Mesodermal cell (in vitro differentiated cells): ENCODE measurements around the gene DENND10.
"Not testable (repeated sequence)": the region's sequence is repeated elsewhere in the genome, so short reads cannot be mapped to it uniquely, and the experiment has no call there.

Experiments
- H3K27ac ChIP-seq: 2 replicates; pipeline ENCODE4 v1.7.0; 2013; ENCODE audit warnings: mild to moderate bottlenecking, low read depth, low read length, moderate library complexity; ENCODE audit not compliant: severe bottlenecking
- H3K36me3 ChIP-seq: 2 replicates; pipeline ENCODE4 v1.7.1; 2013; ENCODE audit warnings: mild to moderate bottlenecking, low read length, moderate library complexity; ENCODE audit not compliant: control insufficient read depth, insufficient read depth
- H3K4me1 ChIP-seq: one replicate; pipeline ENCODE4 v1.7.1; 2013; ENCODE audit warnings: mild to moderate bottlenecking, low read length; ENCODE audit not compliant: insufficient read depth, control insufficient read depth, poor library complexity, severe bottlenecking
- H3K4me3 ChIP-seq: 2 replicates; pipeline ENCODE4 v1.7.0; 2013; ENCODE audit warnings: low read length, control low read depth, mild to moderate bottlenecking; ENCODE audit not compliant: insufficient read depth, poor library complexity, severe bottlenecking; ENCODE audit errors: extremely low read depth
- H3K9me3 ChIP-seq: 2 replicates; pipeline ENCODE4 v1.7.1; 2013; ENCODE audit warnings: mild to moderate bottlenecking, low read length, moderate library complexity; ENCODE audit not compliant: control insufficient read depth
- WGBS, 2 experiments: methylation state at CpG; one replicate each; pipeline ENCODE4 v1.1.5; 2013; ENCODE audit warnings: missing lambda C conversion rate in 2 of 2; ENCODE audit not compliant: insufficient coverage in 2 of 2; 5-methylcytosine and 5-hydroxymethylcytosine counted together

Gene DENND10

GRCh38 chr10:119151601-119152000, 47.7 kb downstream of the DENND10 start:
- not testable (repeated sequence) for H3K9me3 ChIP-seq, H3K4me1 ChIP-seq, H3K4me3 ChIP-seq, H3K27ac ChIP-seq
- peaks cover 29% of the 10 kb centered on the region for H3K36me3 ChIP-seq
- WGBS, 2 experiments = 100% methylated on average over 3 of the region's 6 CpGs; no CpG with 5 or more reads in 1 of the 2 experiments

- peaks cover 21% of the 10 kb centered on the region for H3K36me3 ChIP-seq
- H3K27ac ChIP-seq = no peak overlapping the region
- H3K4me3 ChIP-seq = no peak overlapping the region
- H3K9me3 ChIP-seq = no peaks in the 10 kb centered on the region
- WGBS, 2 experiments = 82 to 100% methylated on average over 3 to 4 of the region's 5 CpGs
- no peaks in the 10 kb centered on the region for H3K4me1 ChIP-seq
These were observed 49.1 kb downstream of the DENND10 start for GRCh38 chr10:119153041-119153440.

GRCh38 chr10:119153661-119154060, 49.7 kb downstream of the DENND10 start:
- Histone ChIP-seq H3K9me3 (no peaks in the 10 kb centered on the region), H3K4me3 (no peak overlapping the region), H3K4me1 (no peaks in the 10 kb centered on the region), H3K27ac (no peak overlapping the region), H3K36me3 (peaks cover 21% of the 10 kb centered on the region)
- 95 to 96% methylated on average over 11 of the region's 12 CpGs for WGBS, 2 experiments

GRCh38 chr10:119159332-119159731, 55.4 kb downstream of the DENND10 start:
- Histone ChIP-seq H3K9me3 (no peaks in the 10 kb centered on the region), H3K4me1 (peaks cover 7% of the 10 kb centered on the region), H3K4me3 (no peak overlapping the region), H3K36me3 (peaks cover 11% of the 10 kb centered on the region), H3K27ac (no peak overlapping the region)
- 79 to 86% methylated on average over 4 to 6 of the region's 8 CpGs for WGBS, 2 experiments

- Histone ChIP-seq H3K9me3 (no peaks in the 10 kb centered on the region), H3K27ac (peak overlapping the region; percentile 16), H3K36me3 (no peaks in the 10 kb centered on the region), H3K4me3 (no peak overlapping the region), H3K4me1 (peaks cover 25% of the 10 kb centered on the region)
- WGBS, 2 experiments = 89 to 91% methylated on average over 10 to 11 of the region's 11 CpGs
These were observed 58.0 kb downstream of the DENND10 start for GRCh38 chr10:119161680-119162451.

- WGBS, 2 experiments = 93 to 98% methylated on average over 3 to 4 of the region's 5 CpGs
- peaks cover 3% of the 10 kb centered on the region for H3K36me3 ChIP-seq
- H3K9me3 ChIP-seq = no peaks in the 10 kb centered on the region
- no peak overlapping the region for H3K27ac ChIP-seq
- no peak overlapping the region for H3K4me3 ChIP-seq
- peaks cover 26% of the 10 kb centered on the region for H3K4me1 ChIP-seq
These were observed 58.7 kb downstream of the DENND10 start for GRCh38 chr10:119162452-119163092.

GRCh38 chr10:119165171-119166117, 61.5 kb downstream of the DENND10 start, which contains the start of gene SFXN4:
Gene SFXN4, minus strand, starts transcription at chr10:119165714. Its CDS starts 67 bp downstream, at chr10:119165647.
- H3K36me3 ChIP-seq = peaks cover 29% of the 10 kb centered on the region
- peak within 1 kb of the TSS; percentile 31 for H3K27ac ChIP-seq
- peaks cover 26% of the 10 kb centered on the region for H3K4me1 ChIP-seq
- 6 to 7% methylated on average over 79 to 85 of the region's 90 CpGs for WGBS, 2 experiments
- peak within 1 kb of the TSS; percentile 51 for H3K4me3 ChIP-seq
- H3K9me3 ChIP-seq = no peaks in the 10 kb centered on the region

- no peaks in the 10 kb centered on the region for H3K9me3 ChIP-seq
- 81 to 87% methylated on average over 6 to 7 of the region's 7 CpGs for WGBS, 2 experiments
- H3K36me3 ChIP-seq = peaks cover 34% of the 10 kb centered on the region
- peak overlapping the region; percentile 23 for H3K27ac ChIP-seq
- H3K4me1 ChIP-seq = peaks cover 26% of the 10 kb centered on the region
- H3K4me3 ChIP-seq = peak overlapping the region; percentile 51
These were observed 62.2 kb downstream of the DENND10 start for GRCh38 chr10:119166118-119166500.

GRCh38 chr10:119166564-119166963, 62.7 kb downstream of the DENND10 start:
- Histone ChIP-seq H3K27ac (peak overlapping the region; percentile 31), H3K36me3 (peaks cover 38% of the 10 kb centered on the region), H3K4me1 (peaks cover 26% of the 10 kb centered on the region), H3K9me3 (no peaks in the 10 kb centered on the region), H3K4me3 (no peak overlapping the region)
- WGBS, 2 experiments = 75% methylated on average over 8 of the region's 8 CpGs

GRCh38 chr10:119167041-119167440, 63.1 kb downstream of the DENND10 start:
- Histone ChIP-seq H3K36me3 (peaks cover 43% of the 10 kb centered on the region), H3K9me3 (no peaks in the 10 kb centered on the region), H3K27ac (peak overlapping the region; percentile 31), H3K4me3 (no peak overlapping the region), H3K4me1 (peaks cover 24% of the 10 kb centered on the region)
- WGBS, 2 experiments = 76 to 83% methylated on average over 6 to 7 of the region's 8 CpGs
